ENCODE results near the gene TAF6. TPM values are rescaled to one million over a fixed set of nuclear protein-coding genes. Genes with fewer than 3 reads are reported as not detected.
A peak's percentile ranks its signal among the peaks of the same experiment; 100 is the strongest.

TAF6 gene
- total RNA-seq, 1 donor from 2014 or later: 91.2 TPM

GRCh38 chr7:100124301-100125230 is 5.4 kb upstream of the TAF6 start:
- H3K27me3 Mint-ChIP-seq: peaks cover 6% of the 10 kb centered on the region
- DNase-seq (ENCODE audit: low spot score, unreplicated experiment): no peak
- peak overlapping the region; percentile 96 for H3K4me3 Mint-ChIP-seq (ENCODE audit: low read depth)
- H3K9me3 Mint-ChIP-seq (ENCODE audit: low read depth): no peaks in the 10 kb centered on the region
- no peaks in the 10 kb centered on the region for H3K36me3 Mint-ChIP-seq (ENCODE audit: insufficient read depth)
- peak overlapping the region; percentile 38 for H3K27ac Mint-ChIP-seq
- no peak for TF ChIP-seq CTCF (IDR thresholded peaks at IDR 0.05; ENCODE audit: unreplicated experiment)
- peaks cover 15% of the 10 kb centered on the region for H3K4me1 Mint-ChIP-seq (ENCODE audit: low read depth)

DNA sequence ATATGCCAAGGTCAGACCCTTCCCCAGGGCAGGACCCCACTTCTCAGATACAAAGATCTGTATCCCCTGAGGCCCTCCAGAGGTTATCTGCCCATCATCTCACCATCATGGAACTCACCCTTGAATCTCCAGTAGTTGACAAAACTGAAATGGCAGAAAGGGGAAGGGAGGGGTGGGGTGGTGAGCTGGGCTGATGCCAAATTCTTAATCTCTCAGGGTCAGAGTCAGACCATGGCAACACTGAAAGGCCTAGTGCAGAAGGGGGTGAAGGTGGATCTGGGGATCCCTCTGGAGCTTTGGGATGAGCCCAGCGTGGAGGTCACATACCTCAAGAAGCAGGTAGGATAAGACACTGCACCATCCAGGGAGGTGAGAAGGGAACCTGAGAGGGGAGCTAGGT is 3.4 kb upstream of the TAF6 start:
- Mint-ChIP-seq H3K27me3 (no peaks in the 10 kb centered on the region), H3K4me3 (ENCODE audit: low read depth) (no peak overlapping the region), H3K27ac (peak overlapping the region; percentile 65), H3K9me3 (ENCODE audit: low read depth) (no peaks in the 10 kb centered on the region), H3K4me1 (ENCODE audit: low read depth) (peaks cover 18% of the 10 kb centered on the region), H3K36me3 (ENCODE audit: insufficient read depth) (no peaks in the 10 kb centered on the region)
- no peak for TF ChIP-seq CTCF (IDR thresholded peaks at IDR 0.05; ENCODE audit: unreplicated experiment)
- no peak for DNase-seq (ENCODE audit: low spot score, unreplicated experiment)

DNA sequence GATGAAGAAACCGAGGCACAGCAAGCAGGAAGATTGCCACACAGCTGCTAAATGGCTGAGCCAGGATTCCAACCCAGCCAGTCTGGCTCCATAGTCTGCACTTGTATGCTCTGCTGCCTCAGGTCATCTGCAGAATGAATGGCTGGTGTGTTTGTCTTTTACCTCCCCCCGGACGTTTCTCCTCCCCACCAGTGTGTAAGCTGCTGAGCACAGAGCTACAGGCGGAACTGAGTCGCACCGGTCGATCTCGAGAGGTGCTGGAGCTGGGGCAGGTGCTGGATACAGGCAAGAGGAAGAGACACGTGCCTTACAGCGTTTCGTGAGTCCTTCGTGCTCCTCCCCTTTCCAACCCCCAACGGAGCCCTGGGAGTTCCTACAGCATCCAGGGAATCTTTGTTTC is 2.9 kb upstream of the TAF6 start:
- no peak for DNase-seq (ENCODE audit: low spot score, unreplicated experiment)
- no peaks in the 10 kb centered on the region for H3K36me3 Mint-ChIP-seq (ENCODE audit: insufficient read depth)
- no peak overlapping the region for H3K4me3 Mint-ChIP-seq (ENCODE audit: low read depth)
- peak overlapping the region; percentile 65 for H3K27ac Mint-ChIP-seq
- no peaks in the 10 kb centered on the region for H3K9me3 Mint-ChIP-seq (ENCODE audit: low read depth)
- peaks cover 18% of the 10 kb centered on the region for H3K4me1 Mint-ChIP-seq (ENCODE audit: low read depth)
- TF ChIP-seq CTCF (IDR thresholded peaks at IDR 0.05; ENCODE audit: unreplicated experiment): no peak
- no peaks in the 10 kb centered on the region for H3K27me3 Mint-ChIP-seq

DNA sequence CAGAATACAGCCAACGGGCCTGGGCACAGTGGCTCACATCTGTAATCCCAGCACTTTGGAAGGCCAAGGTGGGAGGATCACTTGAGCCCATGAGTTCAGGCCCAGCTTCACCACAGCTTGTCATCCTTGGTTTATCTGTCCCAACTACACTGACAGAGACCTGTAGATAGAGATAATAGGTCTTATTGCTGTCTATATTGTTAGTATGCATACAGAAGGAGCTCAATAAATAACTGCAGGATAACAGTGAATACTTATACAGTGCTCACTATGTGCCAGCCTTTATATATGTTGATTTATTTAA is 1.5 kb upstream of the TAF6 start:
- Mint-ChIP-seq H3K27ac (peak overlapping the region; percentile 100), H3K4me1 (ENCODE audit: low read depth) (peaks cover 14% of the 10 kb centered on the region), H3K27me3 (no peaks in the 10 kb centered on the region), H3K36me3 (ENCODE audit: insufficient read depth) (peaks cover 2% of the 10 kb centered on the region), H3K9me3 (ENCODE audit: low read depth) (no peaks in the 10 kb centered on the region), H3K4me3 (ENCODE audit: low read depth) (peak overlapping the region; percentile 93)
- TF ChIP-seq CTCF (IDR thresholded peaks at IDR 0.05; ENCODE audit: unreplicated experiment): no peak
- no peak for DNase-seq (ENCODE audit: low spot score, unreplicated experiment)

GRCh38 chr7:100119970-100120732 is 993 bp upstream of the TAF6 start:
- no peaks in the 10 kb centered on the region for H3K27me3 Mint-ChIP-seq
- H3K4me3 Mint-ChIP-seq (ENCODE audit: low read depth): peak overlapping the region; percentile 93
- H3K4me1 Mint-ChIP-seq (ENCODE audit: low read depth): peaks cover 14% of the 10 kb centered on the region
- TF ChIP-seq CTCF (IDR thresholded peaks at IDR 0.05; ENCODE audit: unreplicated experiment): no peak
- peak overlapping the region; percentile 100 for H3K27ac Mint-ChIP-seq
- peaks cover 2% of the 10 kb centered on the region for H3K36me3 Mint-ChIP-seq (ENCODE audit: insufficient read depth)
- no peaks in the 10 kb centered on the region for H3K9me3 Mint-ChIP-seq (ENCODE audit: low read depth)
- DNase-seq (ENCODE audit: low spot score, unreplicated experiment): no peak

Measured in progenitor cell of endocrine pancreas (in vitro differentiated cells).